Measurements from ENCODE around the gene CDCA5. TPM values are rescaled to one million over a fixed set of nuclear protein-coding genes. Genes with fewer than 3 reads are reported as not detected.

Gene CDCA5
- total RNA-seq, 1 experiment from 2014 or later: 94.8 TPM

- no peak for TF ChIP-seq CTCF (conservative IDR thresholded peaks at IDR 0.05)
- Histone ChIP-seq H2BK20ac (ENCODE audit: low read depth, low read length, poor library complexity, severe bottlenecking) (no peak overlapping the region), H3K23me2 (ENCODE audit: insufficient read length, low read depth, low read length, poor library complexity, severe bottlenecking) (no peaks in the 10 kb centered on the region), H3K56ac (ENCODE audit: insufficient read length, low read depth, low read length) (no peak overlapping the region), H3K79me2 (ENCODE audit: insufficient read depth, low read length) (0 out of 2 replicates have a peak, but pooled peaks cover 3% of the 10 kb centered on the region), H3K9ac (ENCODE audit: extremely low read depth, insufficient read length, low read length) (peak overlapping the region; percentile 66), H2AFZ (ENCODE audit: low read length) (no peak overlapping the region), H3T11ph (ENCODE audit: low read length) (no peak overlapping the region), H2BK15ac (ENCODE audit: low read depth, low read length) (no peak overlapping the region), H3K9me3 (ENCODE audit: control insufficient read depth, low read depth, low read length) (no peaks in the 10 kb centered on the region), H2BK5ac (ENCODE audit: insufficient read length, low read length) (no peak overlapping the region), H3K27ac (ENCODE audit: insufficient read length, low read depth, low read length) (no peak overlapping the region), H2AK5ac (ENCODE audit: insufficient read length, low read length) (no peak overlapping the region), H2BK12ac (ENCODE audit: insufficient read length, low read depth, low read length) (no peak overlapping the region), H3K4me1 (ENCODE audit: insufficient read depth, low read length) (no peaks in the 10 kb centered on the region), H4K5ac (ENCODE audit: insufficient read length, low read depth, low read length) (peak overlapping the region; percentile 97), H3K18ac (ENCODE audit: insufficient read length, low read depth, low read length) (no peak overlapping the region), H3K4me2 (ENCODE audit: insufficient read depth, insufficient read length, low read length) (no peak overlapping the region), H4K91ac (ENCODE audit: insufficient read length, low read depth, low read length) (no peak overlapping the region), H3K27me3 (ENCODE audit: insufficient read depth, low read length) (no peaks in the 10 kb centered on the region), H3K4ac (ENCODE audit: low read depth, low read length) (no peak overlapping the region), H4K8ac (replicated peaks; ENCODE audit: insufficient read length, low read depth, low read length) (peak overlapping the region; percentile 74), H3K14ac (ENCODE audit: insufficient read depth, low read length) (no peak overlapping the region), H4K20me1 (ENCODE audit: control insufficient read depth, insufficient read depth, insufficient read length) (no peaks in the 10 kb centered on the region), H3K23ac (ENCODE audit: insufficient read length, low read depth, low read length) (no peak overlapping the region), H2BK120ac (ENCODE audit: low read depth, low read length, poor library complexity, severe bottlenecking) (no peak overlapping the region), H3K79me1 (ENCODE audit: insufficient read depth, low read depth, low read length, poor library complexity, severe bottlenecking) (peaks cover 4% of the 10 kb centered on the region)
- Mint-ChIP-seq H3K36me3 (ENCODE audit: insufficient read depth in 1 of 3, low read depth in 3 of 3) (peaks cover 4 to 10% (median 7%) of the 10 kb centered on the region in 3 experiments; a peak in 5 of 7 replicates), H3K27me3 (ENCODE audit: low read depth) (no peaks in the 10 kb centered on the region), H3K4me1 (peaks cover 8 to 9% of the 10 kb centered on the region in 2 experiments), H3K4me3 (peak overlapping the region; percentile 95 to 96), H3K27ac (peak overlapping the region; percentile 88 to 100 (median 99); a peak in 5 of 7 replicates), H3K9me3 (no peaks in the 10 kb centered on the region)
- no CpG with 5 or more reads among the region's 22 CpGs for WGBS (ENCODE audit: extremely low coverage, insufficient read length, low lambda C conversion rate)
- DNase-seq: no peak
Measured at GRCh38 chr11:65095427-65095826, 11.6 kb upstream of the CDCA5 start.

All from H9 (cell line).